ENCODE data around the gene FIGN. TPM values are rescaled to one million over a fixed set of nuclear protein-coding genes. Genes with fewer than 3 reads are reported as not detected.
A peak's percentile ranks its signal among the peaks of the same experiment; 100 is the strongest.

Gene FIGN
- total and polyA plus RNA-seq, 8 donors, result 4.9 to 8.2 (median 6.4) TPM

- Histone ChIP-seq H3K9me3 (no peaks in the 10 kb centered on the region), H3K27ac (no peak overlapping the region), H3K4me3 (no peak overlapping the region), H3K27me3 (no peaks in the 10 kb centered on the region), H3K4me1 (no peaks in the 10 kb centered on the region), H3K36me3 (no peaks in the 10 kb centered on the region)
- TF ChIP-seq CTCF (IDR thresholded peaks at IDR 0.05), result no peak
- DNase-seq (no peak), ATAC-seq (no peak)
- intact Hi-C loops (cut with DNase I), result no loop called here
These were observed 62.3 kb downstream of the FIGN start for GRCh38 chr2:163673522-163673921.

GRCh38 chr2:163670929-163671328 lies 64.9 kb downstream of the FIGN start:
- intact Hi-C loops (cut with DNase I), result no loop called here
- no peaks in the 10 kb centered on the region for H3K36me3 ChIP-seq
- no peak overlapping the region for H3K4me3 ChIP-seq
- no peak for ATAC-seq
- H3K9me3 ChIP-seq, result no peaks in the 10 kb centered on the region
- no peaks in the 10 kb centered on the region for H3K4me1 ChIP-seq
- no peak for DNase-seq
- TF ChIP-seq CTCF (IDR thresholded peaks at IDR 0.05), result no peak
- H3K27ac ChIP-seq, result no peak overlapping the region
- no peaks in the 10 kb centered on the region for H3K27me3 ChIP-seq

GRCh38 chr2:163669506-163669905 lies 66.3 kb downstream of the FIGN start:
- no peaks in the 10 kb centered on the region for H3K36me3 ChIP-seq
- intact Hi-C loops (cut with DNase I), result no loop called here
- H3K27me3 ChIP-seq, result no peaks in the 10 kb centered on the region
- DNase-seq, result no peak
- TF ChIP-seq CTCF (IDR thresholded peaks at IDR 0.05), result no peak
- H3K9me3 ChIP-seq, result no peaks in the 10 kb centered on the region
- no peak overlapping the region for H3K4me3 ChIP-seq
- H3K4me1 ChIP-seq, result no peaks in the 10 kb centered on the region
- ATAC-seq, result no peak
- H3K27ac ChIP-seq, result no peak overlapping the region

- TF ChIP-seq CTCF (IDR thresholded peaks at IDR 0.05), result no peak
- H3K27ac ChIP-seq, result no peak overlapping the region
- peaks cover 0 to 2% of the 10 kb centered on the region in 2 donors for H3K9me3 ChIP-seq
- no peak for DNase-seq
- no peaks in the 10 kb centered on the region for H3K36me3 ChIP-seq
- ATAC-seq, result peak; percentile 70
- H3K27me3 ChIP-seq, result no peaks in the 10 kb centered on the region
- H3K4me3 ChIP-seq, result no peak overlapping the region
- intact Hi-C loops (cut with DNase I), result no loop called here
- no peaks in the 10 kb centered on the region for H3K4me1 ChIP-seq
These were observed 68.5 kb downstream of the FIGN start for GRCh38 chr2:163667064-163667887.

- no peak overlapping the region for H3K4me3 ChIP-seq
- intact Hi-C loops (cut with DNase I), result no loop called here
- TF ChIP-seq CTCF (IDR thresholded peaks at IDR 0.05), result no peak
- no peak overlapping the region for H3K27ac ChIP-seq
- no peak for DNase-seq
- H3K9me3 ChIP-seq, result peaks cover 0 to 8% of the 10 kb centered on the region in 2 donors
- no peaks in the 10 kb centered on the region for H3K27me3 ChIP-seq
- H3K36me3 ChIP-seq, result no peaks in the 10 kb centered on the region
- no peaks in the 10 kb centered on the region for H3K4me1 ChIP-seq
- ATAC-seq, result no peak
These were observed 70.0 kb downstream of the FIGN start for GRCh38 chr2:163665817-163666216.
